SH-SY5Y (cell line): ENCODE data around the gene UBAP1.

Source experiments
- GATA2 ChIP-seq: IDR thresholded peaks from 2 replicates; pipeline ENCODE4 v1.6.1; 2011; ENCODE audit warnings: mild to moderate bottlenecking, low read depth, low read length
- GATA3 ChIP-seq: IDR thresholded peaks from 2 replicates; pipeline ENCODE4 v1.6.1; 2011; ENCODE audit warnings: low read depth, mild to moderate bottlenecking, low read length, moderate library complexity

DNA sequence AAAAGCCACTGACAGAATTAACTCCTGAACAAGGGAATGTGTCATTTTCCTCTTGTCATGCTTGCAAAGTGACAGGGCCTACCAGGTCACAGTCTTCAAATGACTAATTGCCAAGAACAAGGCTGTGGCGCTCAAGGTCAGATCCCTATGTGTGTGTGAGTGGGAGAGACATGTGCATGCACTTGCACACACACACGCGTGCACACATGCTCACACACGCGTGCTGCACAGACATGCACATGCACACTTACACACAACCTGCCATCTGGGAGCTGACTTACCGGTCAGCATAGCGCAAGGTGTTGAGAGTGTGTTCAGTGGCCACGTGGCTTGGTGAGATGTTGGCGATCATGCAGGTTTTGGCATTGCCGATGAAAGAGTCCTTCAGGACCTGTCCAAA is 80.5 kb downstream of the UBAP1 start:
- TF ChIP-seq GATA3 (no peak), GATA2 (no peak)
